K562 (cell line): ENCODE data around the gene USP5. TPM values are rescaled to one million over a fixed set of nuclear protein-coding genes. Genes with fewer than 3 reads are reported as not detected.

Experiments
- BACH1 ChIP-seq: fragments of 200-800 bp; sonication (Bioruptor generic); IDR thresholded peaks from 2 replicates; pipeline ENCODE4 v1.6.1; 2016; ENCODE audit warnings: missing genetic modification characterization, missing compliant biosample characterization
- CREB5 ChIP-seq: fragments of 250-450 bp; sonication (Bioruptor Pico); IDR thresholded peaks from 2 replicates; pipeline ENCODE4 v1.5.0; 2020; ENCODE audit warnings: mild to moderate bottlenecking
- GABPB2 ChIP-seq: fragments of 250-450 bp; sonication (Bioruptor Pico); conservative IDR thresholded peaks from 2 replicates; pipeline ENCODE4 v1.5.1; 2021; ENCODE audit warnings: mild to moderate bottlenecking
- GTF2E2 ChIP-seq: fragments of 200-800 bp; sonication (Bioruptor generic); IDR thresholded peaks from 2 replicates; pipeline ENCODE4 v1.6.1; 2016; ENCODE audit warnings: missing genetic modification characterization, missing compliant biosample characterization
- HMG20A ChIP-seq: fragments of 450-650 bp; formaldehyde crosslinking; conservative IDR thresholded peaks from 2 replicates; pipeline ENCODE4 v1.4.0; 2020; ENCODE audit warnings: mild to moderate bottlenecking, mixed read lengths
- HNRNPK ChIP-seq: fragments of 200-400 bp; formaldehyde crosslinking; IDR thresholded peaks from one replicate; pipeline ENCODE4 v1.6.1; 2018; ENCODE audit warnings: mild to moderate bottlenecking, low read depth, low read length; ENCODE audit not compliant: poor library complexity, severe bottlenecking
- MCM5 ChIP-seq: fragments of 450-650 bp; IDR thresholded peaks from 2 replicates; pipeline ENCODE4 v1.6.1; 2016; ENCODE audit warnings: low read depth
- MEF2D ChIP-seq: conservative IDR thresholded peaks from 2 replicates; pipeline ENCODE4 v1.6.1; 2016; ENCODE audit warnings: low read depth, missing genetic modification characterization, missing compliant biosample characterization
- NR0B1 ChIP-seq: fragments of 450-650 bp; IDR thresholded peaks from one replicate; pipeline ENCODE4 v1.6.1; 2018; ENCODE audit warnings: mild to moderate bottlenecking, moderate library complexity; ENCODE audit not compliant: partially characterized antibody
- NR2F6 ChIP-seq: fragments of 450-650 bp; formaldehyde crosslinking; IDR thresholded peaks from 2 replicates; pipeline ENCODE4 v1.4.0; 2020; ENCODE audit warnings: mild to moderate bottlenecking
- RAD51 ChIP-seq: fragments of 450-650 bp; IDR thresholded peaks from 2 replicates; pipeline ENCODE4 v1.7.1; 2016; ENCODE audit warnings: low read depth, mild to moderate bottlenecking, borderline replicate concordance
- ZNF121 ChIP-seq: sonication (generic); formaldehyde crosslinking; conservative IDR thresholded peaks from 2 replicates; pipeline ENCODE4 v1.8.0; 2022; ENCODE audit warnings: missing genetic modification reagents
- ZNF140 ChIP-seq: fragments of 250-450 bp; sonication (Bioruptor Pico); IDR thresholded peaks from 2 replicates; pipeline ENCODE4 v1.8.0; 2021; ENCODE audit warnings: moderate library complexity, mild to moderate bottlenecking, inconsistent platforms
- ZNF3 ChIP-seq: fragments of 250-450 bp; sonication (Bioruptor Pico); IDR thresholded peaks from 2 replicates; pipeline ENCODE4 v1.5.0; 2021; ENCODE audit warnings: mild to moderate bottlenecking, moderate library complexity
- ZNF408 ChIP-seq: fragments of 250-450 bp; sonication (Bioruptor Pico); IDR thresholded peaks from 2 replicates; pipeline ENCODE4 v1.4.0; 2020; ENCODE audit warnings: low read depth, mild to moderate bottlenecking, moderate library complexity
- polyA plus RNA-seq, 8 experiments: library from polyadenylated mRNA; depleted of rRNA in 4 of 8; stranded (reverse) in 5 of 8; unstranded in 3 of 8; fragments of >200 nt; fragmentation: Nextera tagmentation in 2 of 8; fragmentation: Illumina TruSeq in 1 of 8; extraction: Ambion mirVana in 2 of 8; extraction: Trizol in 1 of 8; gene quantifications; 2 replicates each; pipeline versions ENCODE4 v1.2.1 to v1.2.3, GENCODE V29; 2011 to 2014; ENCODE audit warnings: inconsistent platforms in 1 of 8, missing spikeins in 1 of 8
- total RNA-seq, 7 experiments: library from RNA; depleted of rRNA in 6 of 7; stranded (reverse); fragments of >200 nt in 6 of 7; fragmentation: Illumina TruSeq in 2 of 7; extraction: Trizol in 2 of 7; gene quantifications; 2 replicates each; pipeline versions ENCODE4 v1.2.1 to v1.2.3, GENCODE V29; 2011 to 2021; ENCODE audit warnings: low replicate concordance in 1 of 7
- TF ChIP-seq, protein P1 (sequence below): fragments of 450-650 bp; IDR thresholded peaks from 2 replicates; pipeline ENCODE4 v1.6.1; 2016; ENCODE audit warnings: missing biosample characterization, missing genetic modification characterization
- TF ChIP-seq, protein P2 (sequence below): IDR thresholded peaks from 3 replicates; pipeline ENCODE4 v1.6.1; 2011; ENCODE audit warnings: borderline replicate concordance, mild to moderate bottlenecking; ENCODE audit not compliant: insufficient read length, insufficient read depth
- TF ChIP-seq, protein P3 (sequence below): sonication (generic); formaldehyde crosslinking; IDR thresholded peaks from 2 replicates; pipeline ENCODE4 v1.8.1; 2023; ENCODE audit warnings: mild to moderate bottlenecking, missing genetic modification reagents, moderate library complexity

The USP5 gene
- total and polyA plus RNA-seq, 9 of the 15 experiments (the other 6 are each of a cell fraction or from before 2014, with no cell fraction given) = 1.4 to 107 (median 48.6) TPM

- TF ChIP-seq, protein P1, sequence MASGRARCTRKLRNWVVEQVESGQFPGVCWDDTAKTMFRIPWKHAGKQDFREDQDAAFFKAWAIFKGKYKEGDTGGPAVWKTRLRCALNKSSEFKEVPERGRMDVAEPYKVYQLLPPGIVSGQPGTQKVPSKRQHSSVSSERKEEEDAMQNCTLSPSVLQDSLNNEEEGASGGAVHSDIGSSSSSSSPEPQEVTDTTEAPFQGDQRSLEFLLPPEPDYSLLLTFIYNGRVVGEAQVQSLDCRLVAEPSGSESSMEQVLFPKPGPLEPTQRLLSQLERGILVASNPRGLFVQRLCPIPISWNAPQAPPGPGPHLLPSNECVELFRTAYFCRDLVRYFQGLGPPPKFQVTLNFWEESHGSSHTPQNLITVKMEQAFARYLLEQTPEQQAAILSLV (tag) = peak; percentile 70
- TF ChIP-seq NR2F6 (CRISPR knock-in tag) = no peak
- TF ChIP-seq ZNF408 (CRISPR knock-in tag) = no peak
- peak; percentile 95 for TF ChIP-seq BACH1
- TF ChIP-seq ZNF140 = no peak
- TF ChIP-seq, protein P2, sequence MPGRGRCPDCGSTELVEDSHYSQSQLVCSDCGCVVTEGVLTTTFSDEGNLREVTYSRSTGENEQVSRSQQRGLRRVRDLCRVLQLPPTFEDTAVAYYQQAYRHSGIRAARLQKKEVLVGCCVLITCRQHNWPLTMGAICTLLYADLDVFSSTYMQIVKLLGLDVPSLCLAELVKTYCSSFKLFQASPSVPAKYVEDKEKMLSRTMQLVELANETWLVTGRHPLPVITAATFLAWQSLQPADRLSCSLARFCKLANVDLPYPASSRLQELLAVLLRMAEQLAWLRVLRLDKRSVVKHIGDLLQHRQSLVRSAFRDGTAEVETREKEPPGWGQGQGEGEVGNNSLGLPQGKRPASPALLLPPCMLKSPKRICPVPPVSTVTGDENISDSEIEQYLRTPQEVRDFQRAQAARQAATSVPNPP = no peak
- TF ChIP-seq GABPB2 (CRISPR knock-in tag) = no peak
- no peak for TF ChIP-seq RAD51
- TF ChIP-seq HMG20A = no peak
- TF ChIP-seq MEF2D (tag) = peak; percentile 85
- TF ChIP-seq ZNF3 (CRISPR knock-in tag) = no peak
- no peak for TF ChIP-seq MCM5
- no peak for TF ChIP-seq ZNF121 (CRISPR knock-in tag)
- no peak for TF ChIP-seq HNRNPK
- TF ChIP-seq CREB5 = no peak
- no peak for TF ChIP-seq NR0B1
- no peak for TF ChIP-seq GTF2E2 (tag)
- TF ChIP-seq, protein P3, sequence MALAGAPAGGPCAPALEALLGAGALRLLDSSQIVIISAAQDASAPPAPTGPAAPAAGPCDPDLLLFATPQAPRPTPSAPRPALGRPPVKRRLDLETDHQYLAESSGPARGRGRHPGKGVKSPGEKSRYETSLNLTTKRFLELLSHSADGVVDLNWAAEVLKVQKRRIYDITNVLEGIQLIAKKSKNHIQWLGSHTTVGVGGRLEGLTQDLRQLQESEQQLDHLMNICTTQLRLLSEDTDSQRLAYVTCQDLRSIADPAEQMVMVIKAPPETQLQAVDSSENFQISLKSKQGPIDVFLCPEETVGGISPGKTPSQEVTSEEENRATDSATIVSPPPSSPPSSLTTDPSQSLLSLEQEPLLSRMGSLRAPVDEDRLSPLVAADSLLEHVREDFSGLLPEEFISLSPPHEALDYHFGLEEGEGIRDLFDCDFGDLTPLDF (CRISPR knock-in tag) = no peak
These were observed at the start of gene USP5 (continued) for GRCh38 chr12:6851921-6852650.
